ENCODE results near the gene AFAP1L1.

The AFAP1L1 gene

DNA sequence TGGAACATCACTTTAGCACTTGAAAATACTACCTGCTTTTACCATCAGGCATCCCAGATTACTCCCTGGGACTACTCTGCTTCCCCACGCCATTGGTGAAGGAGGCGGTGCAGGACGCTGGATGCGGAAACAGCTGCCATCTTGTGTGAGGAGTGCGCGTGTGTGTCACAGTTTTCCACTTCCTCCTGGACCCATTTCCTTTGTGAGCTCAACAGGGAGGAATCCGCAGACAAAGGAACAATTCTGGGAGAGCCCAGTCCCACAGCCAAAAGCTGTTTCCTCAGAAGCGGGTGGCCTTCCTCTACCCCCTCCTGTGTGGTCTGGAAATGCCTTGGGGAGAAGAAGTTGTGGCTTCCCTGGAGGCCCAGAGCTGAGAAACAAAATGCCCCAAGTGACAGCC, 16.8 kb downstream of the AFAP1L1 start:
- H3K9me2 ChIP-seq (replicated peaks; ENCODE audit: insufficient read depth, low read length), result no peaks in the 10 kb centered on the region
- no peak overlapping the region for H3K4me3 ChIP-seq (ENCODE audit: low read length)
- H3K4me2 ChIP-seq (ENCODE audit: low read depth, low read length), result no peak overlapping the region
- no peak overlapping the region for H3K9ac ChIP-seq (ENCODE audit: low read length)
- TF ChIP-seq, protein P1, sequence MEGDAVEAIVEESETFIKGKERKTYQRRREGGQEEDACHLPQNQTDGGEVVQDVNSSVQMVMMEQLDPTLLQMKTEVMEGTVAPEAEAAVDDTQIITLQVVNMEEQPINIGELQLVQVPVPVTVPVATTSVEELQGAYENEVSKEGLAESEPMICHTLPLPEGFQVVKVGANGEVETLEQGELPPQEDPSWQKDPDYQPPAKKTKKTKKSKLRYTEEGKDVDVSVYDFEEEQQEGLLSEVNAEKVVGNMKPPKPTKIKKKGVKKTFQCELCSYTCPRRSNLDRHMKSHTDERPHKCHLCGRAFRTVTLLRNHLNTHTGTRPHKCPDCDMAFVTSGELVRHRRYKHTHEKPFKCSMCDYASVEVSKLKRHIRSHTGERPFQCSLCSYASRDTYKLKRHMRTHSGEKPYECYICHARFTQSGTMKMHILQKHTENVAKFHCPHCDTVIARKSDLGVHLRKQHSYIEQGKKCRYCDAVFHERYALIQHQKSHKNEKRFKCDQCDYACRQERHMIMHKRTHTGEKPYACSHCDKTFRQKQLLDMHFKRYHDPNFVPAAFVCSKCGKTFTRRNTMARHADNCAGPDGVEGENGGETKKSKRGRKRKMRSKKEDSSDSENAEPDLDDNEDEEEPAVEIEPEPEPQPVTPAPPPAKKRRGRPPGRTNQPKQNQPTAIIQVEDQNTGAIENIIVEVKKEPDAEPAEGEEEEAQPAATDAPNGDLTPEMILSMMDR (IDR thresholded peaks at IDR 0.05; ENCODE audit: low read length), result no peak
- TF ChIP-seq EZH2 (optimal IDR thresholded peaks at IDR 0.05; ENCODE audit: low read depth, low read length) (no peak), EZH2phosphoT487 (IDR thresholded peaks at IDR 0.05; ENCODE audit: low read length) (no peak)
- H3K79me2 ChIP-seq (ENCODE audit: low read length), result no peaks in the 10 kb centered on the region
- H3F3A ChIP-seq (ENCODE audit: insufficient read depth, low read length), result no peaks in the 10 kb centered on the region
- H4K20me1 ChIP-seq (ENCODE audit: insufficient read depth, low read length), result no peaks in the 10 kb centered on the region
- no peaks in the 10 kb centered on the region for H3K36me3 ChIP-seq (replicated peaks; ENCODE audit: insufficient read depth, low read length)
- H3K27ac ChIP-seq (ENCODE audit: low read length), result no peak overlapping the region
- H3K9me3 ChIP-seq (replicated peaks; ENCODE audit: insufficient read depth, low read length), result no peaks in the 10 kb centered on the region
- no peak overlapping the region for H2AFZ ChIP-seq (ENCODE audit: low read length)
- H3K27me3 ChIP-seq (replicated peaks; ENCODE audit: insufficient read depth, low read length), result no peaks in the 10 kb centered on the region
- H3K4me1 ChIP-seq (ENCODE audit: low read length), result 0 out of 2 replicates have a peak, but pooled peaks cover 6% of the 10 kb centered on the region
- no peak for DNase-seq

DNA sequence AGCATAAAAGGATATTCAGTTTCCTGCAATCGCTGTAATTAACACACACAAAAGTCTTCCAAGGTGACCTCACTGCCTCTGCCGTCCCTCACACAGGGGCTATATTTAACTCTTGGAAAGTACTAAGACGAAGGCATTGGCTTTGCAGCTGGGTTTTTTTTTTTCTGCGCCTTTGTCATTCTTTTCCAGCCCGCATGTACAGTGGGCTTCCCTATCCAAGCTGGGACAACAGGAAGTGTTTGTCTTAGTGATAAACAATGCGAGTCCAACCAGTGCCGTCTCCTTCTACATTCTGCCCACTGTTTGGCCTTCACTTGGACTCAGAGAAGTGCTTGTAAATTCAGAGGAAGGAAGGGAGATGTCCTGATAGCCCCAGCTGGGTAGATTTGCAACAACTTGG, 17.6 kb downstream of the AFAP1L1 start:
- Histone ChIP-seq H3K4me2 (ENCODE audit: low read depth, low read length) (no peak overlapping the region), H3K9me2 (replicated peaks; ENCODE audit: insufficient read depth, low read length) (no peaks in the 10 kb centered on the region), H4K20me1 (ENCODE audit: insufficient read depth, low read length) (no peaks in the 10 kb centered on the region), H3K9me3 (replicated peaks; ENCODE audit: insufficient read depth, low read length) (no peaks in the 10 kb centered on the region), H3K4me1 (ENCODE audit: low read length) (no peaks in the 10 kb centered on the region), H3K4me3 (ENCODE audit: low read length) (no peak overlapping the region), H3K27ac (ENCODE audit: low read length) (no peak overlapping the region), H3K79me2 (ENCODE audit: low read length) (no peaks in the 10 kb centered on the region), H3K27me3 (replicated peaks; ENCODE audit: insufficient read depth, low read length) (no peaks in the 10 kb centered on the region), H3K9ac (ENCODE audit: low read length) (no peak overlapping the region), H3K36me3 (replicated peaks; ENCODE audit: insufficient read depth, low read length) (no peaks in the 10 kb centered on the region), H2AFZ (ENCODE audit: low read length) (no peak overlapping the region), H3F3A (ENCODE audit: insufficient read depth, low read length) (no peaks in the 10 kb centered on the region)
- no peak for DNase-seq
- TF ChIP-seq EZH2phosphoT487 (IDR thresholded peaks at IDR 0.05; ENCODE audit: low read length) (no peak), EZH2 (optimal IDR thresholded peaks at IDR 0.05; ENCODE audit: low read depth, low read length) (no peak)
- TF ChIP-seq, protein P1 (IDR thresholded peaks at IDR 0.05; ENCODE audit: low read length), result no peak

DNA sequence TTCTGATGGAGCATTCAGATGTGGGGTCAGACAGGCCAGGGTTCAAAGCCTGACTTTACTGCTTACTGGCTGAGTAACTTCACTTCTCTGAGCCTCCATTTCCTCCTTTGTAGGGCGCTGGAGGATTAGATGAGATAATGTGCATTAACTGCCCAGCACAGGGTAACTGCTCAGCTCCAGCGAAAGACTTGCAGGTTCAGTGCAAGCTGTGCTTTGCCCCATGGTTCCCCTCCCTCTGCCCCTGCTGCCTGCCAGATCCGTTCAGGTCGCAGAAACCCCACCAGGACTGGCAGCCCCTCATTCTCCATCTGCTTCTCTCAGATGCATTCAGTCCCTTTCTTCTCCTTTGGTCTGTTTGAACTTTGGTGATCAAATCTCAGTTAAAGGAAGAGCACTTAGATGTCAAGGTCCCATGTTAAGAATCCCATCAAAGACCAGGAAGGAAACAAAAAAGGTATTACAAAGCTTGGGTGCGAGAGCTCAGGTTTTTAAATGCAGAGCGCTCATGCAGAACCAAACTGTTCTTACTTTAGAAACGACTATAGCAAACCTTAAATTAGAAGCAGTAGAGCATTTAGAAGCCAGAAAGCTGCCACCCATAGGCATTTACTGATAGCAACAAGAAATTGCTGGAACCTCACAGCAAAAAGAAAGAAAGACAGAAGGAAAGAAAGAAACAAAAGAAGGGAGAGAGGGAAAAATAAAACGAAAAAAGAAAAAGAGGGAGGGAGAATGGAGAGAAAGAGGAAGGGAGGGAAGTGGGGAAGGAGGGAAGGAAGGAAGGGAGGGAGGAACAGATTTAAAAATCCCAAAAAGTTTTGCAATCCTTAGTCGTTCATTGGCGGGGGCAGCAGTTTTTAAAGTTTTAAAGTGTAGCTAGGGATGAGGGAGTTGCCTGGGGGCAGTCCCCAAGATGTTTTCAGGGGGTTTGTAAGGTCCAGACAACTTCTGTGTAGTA, 23.5 kb downstream of the AFAP1L1 start:
- no peaks in the 10 kb centered on the region for H3K9me2 ChIP-seq (replicated peaks; ENCODE audit: insufficient read depth, low read length)
- no peak overlapping the region for H2AFZ ChIP-seq (ENCODE audit: low read length)
- no peak overlapping the region for H3K9ac ChIP-seq (ENCODE audit: low read length)
- TF ChIP-seq, protein P1 (IDR thresholded peaks at IDR 0.05; ENCODE audit: low read length), result no peak
- TF ChIP-seq EZH2phosphoT487 (IDR thresholded peaks at IDR 0.05; ENCODE audit: low read length) (no peak), EZH2 (optimal IDR thresholded peaks at IDR 0.05; ENCODE audit: low read depth, low read length) (no peak)
- H3K4me1 ChIP-seq (ENCODE audit: low read length), result no peaks in the 10 kb centered on the region
- no peak overlapping the region for H3K27ac ChIP-seq (ENCODE audit: low read length)
- H3K4me2 ChIP-seq (ENCODE audit: low read depth, low read length), result no peak overlapping the region
- no peaks in the 10 kb centered on the region for H3F3A ChIP-seq (ENCODE audit: insufficient read depth, low read length)
- H3K27me3 ChIP-seq (replicated peaks; ENCODE audit: insufficient read depth, low read length), result no peaks in the 10 kb centered on the region
- H3K9me3 ChIP-seq (replicated peaks; ENCODE audit: insufficient read depth, low read length), result no peaks in the 10 kb centered on the region
- H3K4me3 ChIP-seq (ENCODE audit: low read length), result no peak overlapping the region
- H3K79me2 ChIP-seq (ENCODE audit: low read length), result no peaks in the 10 kb centered on the region
- DNase-seq, result no peak
- no peaks in the 10 kb centered on the region for H4K20me1 ChIP-seq (ENCODE audit: insufficient read depth, low read length)
- H3K36me3 ChIP-seq (replicated peaks; ENCODE audit: insufficient read depth, low read length), result no peaks in the 10 kb centered on the region
